Ascending aorta (tissue), 2 donors: ENCODE data around the gene ANTXR1. TPM values are rescaled to one million over a fixed set of nuclear protein-coding genes. Genes with fewer than 3 reads are reported as not detected.

ENCODE experiments used
- DNase-seq, 2 donors: peaks; one replicate each; pipeline ENCODE4 v3.0.0-alpha.2; 2019; ENCODE audit warnings: low spot score in 2 of 2
- H3K27ac ChIP-seq, 2 donors: fragments of 200-600 bp; sonication (generic); one replicate each; pipeline ENCODE4 v1.5.1; 2016 to 2017; ENCODE audit warnings: mild to moderate bottlenecking in 1 of 2
- H3K27me3 ChIP-seq: fragments of 200-600 bp; sonication (generic); one replicate; pipeline ENCODE4 v1.5.1; 2017
- H3K36me3 ChIP-seq, 2 donors: fragments of 200-600 bp; sonication (generic); one replicate each; pipeline ENCODE4 v1.5.1; 2016
- H3K4me1 ChIP-seq, 2 donors: fragments of 200-600 bp; sonication (generic); one replicate each; pipeline ENCODE4 v1.5.1; 2016 to 2017; ENCODE audit warnings: mild to moderate bottlenecking in 1 of 2
- H3K4me3 ChIP-seq, 2 donors: fragments of 200-600 bp; sonication (generic); one replicate each; pipeline ENCODE4 v1.5.1; 2016 to 2017; ENCODE audit warnings: mild to moderate bottlenecking in 1 of 2
- H3K9me3 ChIP-seq, 2 donors: fragments of 200-600 bp; sonication (generic); one replicate each; pipeline ENCODE4 v1.5.1; 2016
- CTCF ChIP-seq, 3 experiments: fragments of 200-600 bp in 2 of 3; fragments of 450-650 bp in 1 of 3; sonication (generic) in 2 of 3; IDR thresholded peaks; one replicate each; pipeline ENCODE4 v1.5.1; 2016 to 2019; ENCODE audit warnings: antibody characterized with exemption in 3 of 3, mild to moderate bottlenecking in 1 of 3, moderate library complexity in 1 of 3
- intact Hi-C: fragments of 100-400 bp; cut with DNase I; formaldehyde crosslinking; loops from one replicate; pipeline ENCODE4 v1.15.1; 2023
- total RNA-seq: library from RNA; depleted of rRNA; stranded (reverse); fragments of >200 nt; gene quantifications from one replicate; pipeline ENCODE4 v1.1.0, GENCODE V29; 2016

ANTXR1 gene
- total RNA-seq, 1 donor from 2014 or later, result 90.3 TPM

GRCh38 chr2:69216535-69217332 is 203.8 kb downstream of the ANTXR1 start:
- Histone ChIP-seq H3K36me3 (no peaks in the 10 kb centered on the region), H3K27ac (peak overlapping the region in 1 of 2 donors; percentile 36), H3K27me3 (no peaks in the 10 kb centered on the region), H3K9me3 (no peaks in the 10 kb centered on the region), H3K4me1 (peaks cover 15 to 42% of the 10 kb centered on the region in 2 donors), H3K4me3 (no peak overlapping the region)
- intact Hi-C loops, result no loop called here
- DNase-seq, result no peak
- TF ChIP-seq CTCF (IDR thresholded peaks at IDR 0.05), result no peak

GRCh38 chr2:69217333-69218080 is 204.5 kb downstream of the ANTXR1 start:
- no peak for TF ChIP-seq CTCF (IDR thresholded peaks at IDR 0.05)
- Histone ChIP-seq H3K36me3 (no peaks in the 10 kb centered on the region), H3K27ac (peak overlapping the region; percentile 31 to 62), H3K9me3 (no peaks in the 10 kb centered on the region), H3K27me3 (no peaks in the 10 kb centered on the region), H3K4me3 (no peak overlapping the region), H3K4me1 (peaks cover 15 to 46% of the 10 kb centered on the region in 2 donors)
- intact Hi-C loops, result no loop called here
- no peak for DNase-seq

GRCh38 chr2:69221512-69221911 is 208.5 kb downstream of the ANTXR1 start:
- intact Hi-C loops, result no loop called here
- H3K36me3 ChIP-seq, result no peaks in the 10 kb centered on the region
- peak overlapping the region; percentile 6 to 8 for H3K27ac ChIP-seq
- no peaks in the 10 kb centered on the region for H3K9me3 ChIP-seq
- no peak for TF ChIP-seq CTCF (IDR thresholded peaks at IDR 0.05)
- H3K4me1 ChIP-seq, result peaks cover 5 to 43% of the 10 kb centered on the region in 2 donors
- no peak for DNase-seq
- no peaks in the 10 kb centered on the region for H3K27me3 ChIP-seq
- H3K4me3 ChIP-seq, result no peak overlapping the region

- H3K36me3 ChIP-seq, result no peaks in the 10 kb centered on the region
- H3K4me1 ChIP-seq, result peaks cover 5 to 43% of the 10 kb centered on the region in 2 donors
- no peak overlapping the region for H3K4me3 ChIP-seq
- H3K9me3 ChIP-seq, result no peaks in the 10 kb centered on the region
- DNase-seq, result no peak
- H3K27ac ChIP-seq, result peak overlapping the region; percentile 6 to 8
- no peaks in the 10 kb centered on the region for H3K27me3 ChIP-seq
- intact Hi-C loops, result no loop called here
- TF ChIP-seq CTCF (IDR thresholded peaks at IDR 0.05), result no peak
Observed at GRCh38 chr2:69221960-69222751, 209.2 kb downstream of the ANTXR1 start.

GRCh38 chr2:69222953-69223658 is 210.1 kb downstream of the ANTXR1 start:
- no peak overlapping the region for H3K4me3 ChIP-seq
- H3K9me3 ChIP-seq, result no peaks in the 10 kb centered on the region
- intact Hi-C loops, result no loop called here
- H3K36me3 ChIP-seq, result no peaks in the 10 kb centered on the region
- H3K27ac ChIP-seq, result peak overlapping the region; percentile 13 to 27
- TF ChIP-seq CTCF (IDR thresholded peaks at IDR 0.05), result no peak
- DNase-seq, result peak in 1 of 2 donors; percentile 77
- H3K4me1 ChIP-seq, result peaks cover 5 to 38% of the 10 kb centered on the region in 2 donors
- no peaks in the 10 kb centered on the region for H3K27me3 ChIP-seq
